IPS-18c (cell line): ENCODE data around the gene RNU5B-1.
A peak's percentile ranks its signal among the peaks of the same experiment; 100 is the strongest.

Experiments
- H3K4me3 ChIP-seq: 2 replicates; pipeline ENCODE4 v1.7.0; 2013; ENCODE audit warnings: low read depth, mild to moderate bottlenecking, low read length, moderate library complexity; ENCODE audit not compliant: insufficient read depth
- H3K9me3 ChIP-seq: one replicate; pipeline ENCODE4 v1.6.1; 2013; ENCODE audit warnings: mild to moderate bottlenecking, low read length, moderate library complexity; ENCODE audit not compliant: control insufficient read depth, insufficient read depth

RNU5B-1 gene

DNA sequence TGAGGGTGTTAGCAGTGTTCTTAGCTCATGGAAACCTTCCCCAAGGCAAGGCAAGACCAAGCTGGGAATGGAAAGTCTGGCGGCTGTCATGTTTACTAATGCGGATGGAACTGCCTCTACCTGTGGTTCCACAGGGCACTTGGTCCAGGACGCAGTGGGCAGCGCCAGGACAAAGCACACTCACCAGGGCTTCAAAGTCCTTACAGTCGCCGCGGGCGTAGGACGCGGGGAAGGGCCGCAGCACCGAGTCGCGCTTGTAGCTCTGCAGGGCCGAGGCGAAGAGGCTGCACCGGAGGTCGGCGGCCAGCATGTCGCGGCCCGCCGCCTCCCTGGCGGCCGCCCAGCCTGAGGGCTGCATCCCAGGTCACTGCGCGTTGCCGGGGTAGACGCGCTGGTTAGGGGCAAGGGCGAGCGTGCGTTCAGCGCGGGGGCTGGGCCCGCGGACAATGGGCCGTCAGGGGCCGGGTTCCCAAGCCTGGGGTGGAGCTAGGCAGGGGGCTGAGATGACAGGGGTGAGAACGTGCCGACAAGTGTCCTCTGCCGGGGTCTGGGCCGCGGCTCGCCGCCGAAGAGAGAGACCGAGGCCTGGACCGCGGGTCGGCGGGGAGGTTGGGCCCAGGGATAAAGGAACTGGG, 18.3 kb upstream of the RNU5B-1 start:
- Histone ChIP-seq H3K9me3 (no peaks in the 10 kb centered on the region), H3K4me3 (peak overlapping the region; percentile 79)

DNA sequence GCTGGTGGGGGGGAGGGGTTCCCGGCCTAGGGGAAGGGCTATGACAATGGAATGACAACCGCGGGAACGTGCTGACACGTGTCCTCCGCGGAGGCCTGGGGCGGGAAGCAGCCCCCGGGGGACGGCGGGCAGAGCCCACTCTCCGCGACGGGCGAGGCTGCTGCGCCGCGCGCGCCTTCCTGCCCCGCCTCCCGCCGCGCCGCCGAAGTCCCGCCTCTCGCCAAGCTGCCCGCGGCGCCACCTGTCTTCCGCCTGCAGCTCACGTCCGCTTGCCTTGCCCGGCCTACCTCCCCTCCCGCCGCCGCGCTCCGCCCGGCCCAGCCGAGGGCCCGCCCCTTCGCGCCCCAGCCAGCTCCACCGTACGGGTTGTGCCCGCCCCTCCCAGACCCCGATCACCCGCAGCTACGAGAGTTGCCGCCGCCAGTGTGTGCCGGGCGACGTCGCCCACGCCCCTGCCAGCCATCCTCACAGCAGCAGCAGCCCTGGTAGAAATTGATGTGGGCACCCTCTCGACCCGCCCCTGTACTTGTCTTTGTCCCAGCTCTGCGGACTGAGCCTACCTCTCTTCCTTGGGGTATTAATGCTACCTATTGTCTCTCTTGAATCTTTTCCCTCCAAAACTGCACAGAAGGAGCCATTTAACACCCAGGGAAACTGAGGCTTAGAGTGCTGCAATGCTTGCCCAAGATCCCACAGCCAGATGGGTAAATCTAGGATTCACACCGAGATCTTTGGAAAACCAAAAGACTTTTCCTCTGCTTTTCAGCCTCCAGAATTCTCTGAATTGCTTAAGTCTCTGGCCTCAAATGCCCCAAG, 17.6 kb upstream of the RNU5B-1 start, which contains the start of gene PARP16:
PARP16 (minus strand) TSS at position 180 of the 816 bp plus-strand sequence. CDS start 457 bp downstream, outside the sequence.
- Histone ChIP-seq H3K9me3 (no peaks in the 10 kb centered on the region), H3K4me3 (peak within 1 kb of the TSS; percentile 79)

DNA sequence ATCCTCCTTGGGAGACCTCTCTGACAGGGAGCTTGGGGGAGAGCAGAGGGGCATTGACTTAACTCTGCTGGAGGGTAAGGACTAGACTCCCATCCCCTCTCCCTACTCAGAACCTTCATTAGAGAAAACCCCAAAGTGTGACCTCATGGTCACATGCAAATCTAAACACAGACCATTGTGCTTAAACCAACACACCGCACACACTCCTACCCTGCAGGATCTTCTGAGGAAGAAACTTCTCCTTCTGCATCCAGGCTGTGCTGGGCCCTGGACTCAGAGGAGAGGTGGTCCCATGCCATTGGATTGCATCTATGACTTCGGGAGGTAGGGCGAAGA, 17.0 kb upstream of the RNU5B-1 start:
- Histone ChIP-seq H3K4me3 (no peak overlapping the region; the same call in 1 of the 2 replicates), H3K9me3 (no peaks in the 10 kb centered on the region)

DNA sequence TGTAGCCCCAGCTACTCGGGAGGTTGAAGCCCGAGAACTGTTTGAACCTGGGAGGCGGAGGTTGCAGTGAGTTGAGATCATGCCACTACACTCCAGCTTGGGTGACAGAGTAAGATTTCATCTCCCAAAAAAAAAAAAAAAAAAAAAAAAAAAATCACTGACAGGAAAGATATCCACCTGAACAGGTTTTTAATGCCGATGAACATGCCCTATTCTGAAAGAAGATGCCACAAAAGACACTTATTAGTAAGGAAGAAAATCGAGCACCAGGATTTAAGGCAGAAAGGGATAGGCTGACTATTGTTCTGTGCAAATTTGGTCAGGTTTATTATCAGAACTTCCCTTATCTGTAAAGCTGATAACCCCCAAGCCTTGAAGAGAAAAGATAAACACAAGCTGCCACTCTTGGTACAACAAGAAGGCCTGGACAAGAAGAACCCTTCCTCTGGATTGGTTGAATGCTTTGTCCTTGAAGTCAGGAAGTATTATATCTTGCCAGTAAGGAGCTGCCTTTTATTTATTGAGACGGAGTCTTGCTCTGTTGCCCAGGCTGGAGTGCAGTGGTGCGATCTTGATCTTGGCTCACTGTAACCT, 15.1 kb upstream of the RNU5B-1 start:
- H3K4me3 ChIP-seq, result no peak overlapping the region
- H3K9me3 ChIP-seq, result no peaks in the 10 kb centered on the region

DNA sequence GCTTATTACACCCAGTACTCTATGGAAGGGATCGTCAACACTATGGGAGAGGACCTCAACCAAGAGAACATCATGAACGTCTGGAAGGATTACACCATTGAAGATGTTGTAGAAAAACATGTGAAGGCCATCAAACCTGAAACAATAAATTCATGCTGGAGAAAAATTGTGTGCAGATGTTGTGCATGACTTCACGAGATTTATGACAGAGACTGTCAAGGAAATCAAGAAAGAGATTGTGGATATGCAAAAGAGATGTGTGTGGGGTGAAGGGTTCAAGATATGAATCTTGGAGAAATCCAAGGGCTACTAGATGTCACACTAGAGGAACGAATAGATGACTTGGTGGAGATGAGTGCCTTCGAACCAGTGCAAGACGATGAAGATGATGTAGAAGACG, 14.2 kb upstream of the RNU5B-1 start:
- no peak overlapping the region for H3K4me3 ChIP-seq
- H3K9me3 ChIP-seq, result no peaks in the 10 kb centered on the region

DNA sequence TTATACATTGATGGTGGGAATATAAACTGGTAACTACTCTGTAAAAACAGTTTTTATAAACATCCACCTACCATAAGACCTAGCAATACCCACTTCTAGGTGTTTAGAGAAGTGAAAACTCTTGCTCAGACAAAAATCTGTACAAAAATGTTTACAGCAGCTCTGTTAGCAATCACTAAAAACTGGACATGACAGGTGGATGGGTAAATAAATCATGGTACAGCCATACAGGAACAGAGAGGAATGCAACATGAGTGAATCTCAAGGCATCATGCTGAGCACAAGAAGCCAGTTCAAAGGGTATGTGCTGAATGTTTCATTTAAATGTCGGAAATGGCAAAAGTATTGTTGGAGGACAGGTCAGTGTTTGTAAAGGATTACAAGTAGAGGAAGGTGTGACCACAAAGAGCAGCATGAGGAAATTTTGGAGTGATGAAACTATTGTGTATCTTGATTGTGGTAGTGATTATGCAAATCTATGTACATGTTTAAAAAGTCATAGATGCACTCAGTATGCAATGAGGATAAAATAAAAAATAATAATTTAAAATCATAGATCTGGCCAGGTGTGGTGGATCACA, 11.4 kb upstream of the RNU5B-1 start:
- no peaks in the 10 kb centered on the region for H3K9me3 ChIP-seq

DNA sequence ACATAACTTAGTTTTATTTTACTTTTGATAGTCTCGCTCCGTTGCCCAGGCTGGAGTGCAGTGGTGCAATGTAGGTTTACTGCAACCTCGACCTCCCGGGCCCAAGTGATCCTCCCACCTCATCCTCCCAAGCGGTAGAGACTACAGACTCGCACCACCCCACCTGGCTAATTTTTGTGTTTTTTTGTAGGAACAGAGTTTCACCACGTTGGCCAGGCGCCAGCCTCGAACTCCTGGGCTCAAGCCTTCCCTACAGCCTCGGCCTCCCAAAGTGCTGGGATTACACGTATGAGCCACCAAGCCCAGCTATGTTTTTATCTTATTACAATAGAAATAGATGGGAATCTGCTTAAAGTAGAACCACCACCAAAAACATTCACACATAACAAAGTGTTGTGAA, 5.7 kb upstream of the RNU5B-1 start:
- no peaks in the 10 kb centered on the region for H3K9me3 ChIP-seq
- H3K4me3 ChIP-seq, result no peak overlapping the region

More for the DNA sequence above, 11.4 kb upstream of the RNU5B-1 start:
- no peak overlapping the region for H3K4me3 ChIP-seq

DNA sequence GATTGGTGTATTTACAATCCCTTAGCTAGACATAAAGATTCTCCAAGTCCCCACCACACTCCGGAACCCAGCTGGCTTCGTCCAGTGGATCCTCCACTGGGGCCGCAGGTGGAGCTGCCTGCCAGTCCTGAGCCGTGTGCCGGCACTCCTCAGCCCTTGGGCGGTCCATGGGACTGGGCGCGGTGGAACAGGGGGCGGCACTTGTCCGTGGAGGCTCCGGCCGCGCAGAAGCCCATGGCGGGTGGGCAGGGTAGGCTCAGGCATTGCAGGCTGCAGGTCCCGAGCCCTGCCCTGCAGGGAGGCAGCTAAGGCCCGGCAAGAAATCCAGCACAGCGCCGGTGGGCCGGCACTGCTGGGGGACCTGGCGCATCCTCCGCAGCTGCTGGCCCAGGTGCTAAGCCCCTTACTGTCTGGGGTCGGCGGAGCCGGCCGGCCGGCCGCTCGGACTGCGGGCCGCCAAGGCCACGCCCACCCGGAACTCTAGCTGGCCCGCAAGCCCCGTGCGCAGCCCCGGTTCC, 3.5 kb upstream of the RNU5B-1 start:
- H3K9me3 ChIP-seq, result no peaks in the 10 kb centered on the region
- H3K4me3 ChIP-seq, result peak overlapping the region; percentile 43

DNA sequence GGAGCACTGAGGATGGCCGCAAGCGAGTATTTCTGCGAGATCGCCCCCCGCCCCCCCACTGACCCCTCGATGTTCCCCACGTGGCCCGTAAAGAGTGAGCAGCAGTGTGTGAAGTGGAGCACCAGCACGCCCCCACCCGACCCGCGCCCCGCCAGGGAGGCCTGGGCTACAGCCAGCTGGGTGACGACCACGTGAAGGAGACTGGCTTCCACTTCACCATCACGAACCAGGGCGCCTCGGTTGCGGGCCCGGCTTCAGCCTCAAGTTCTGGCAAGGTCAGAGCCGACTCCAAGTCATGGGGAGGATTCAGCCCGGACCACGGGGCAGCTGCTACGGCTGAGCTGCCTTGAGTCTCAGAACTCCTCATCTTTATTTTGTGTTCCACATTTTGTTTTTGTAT, 2.4 kb upstream of the RNU5B-1 start:
- Histone ChIP-seq H3K9me3 (no peaks in the 10 kb centered on the region), H3K4me3 (no peak overlapping the region)

DNA sequence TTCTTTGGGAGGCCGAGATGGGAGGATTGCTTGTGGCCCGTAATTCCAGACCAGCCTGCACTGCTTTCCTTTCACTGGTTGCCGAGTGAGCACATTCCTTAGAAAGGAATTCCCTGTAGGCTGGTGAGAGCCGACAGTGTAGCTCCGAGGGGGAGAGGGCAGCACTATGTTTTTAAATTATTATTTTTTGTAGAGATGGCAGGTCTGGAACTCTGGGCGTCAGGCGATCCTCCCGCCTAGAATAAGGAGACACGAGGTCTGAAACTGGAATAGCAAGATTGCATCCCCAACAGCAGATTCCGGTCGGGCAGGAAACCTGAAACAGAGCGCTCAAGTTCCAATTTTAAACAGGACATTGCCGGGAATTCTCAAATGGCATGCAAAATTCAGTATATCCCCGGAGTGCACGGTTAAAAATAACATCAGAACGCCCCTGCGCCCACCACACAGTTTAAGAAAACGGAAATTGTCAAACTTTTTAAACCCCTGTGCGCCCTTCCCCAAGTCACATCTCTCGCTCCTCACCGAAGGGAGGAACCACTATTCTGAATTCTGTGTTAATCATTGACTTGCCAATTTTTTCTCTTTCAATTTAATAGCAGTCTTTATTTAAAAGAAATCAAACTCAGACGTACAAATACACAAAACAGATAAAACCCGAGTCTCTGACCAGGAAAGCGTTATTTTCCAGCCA, 643 bp upstream of the RNU5B-1 start:
- H3K9me3 ChIP-seq, result no peaks in the 10 kb centered on the region
- peak overlapping the region; percentile 29 for H3K4me3 ChIP-seq

DNA sequence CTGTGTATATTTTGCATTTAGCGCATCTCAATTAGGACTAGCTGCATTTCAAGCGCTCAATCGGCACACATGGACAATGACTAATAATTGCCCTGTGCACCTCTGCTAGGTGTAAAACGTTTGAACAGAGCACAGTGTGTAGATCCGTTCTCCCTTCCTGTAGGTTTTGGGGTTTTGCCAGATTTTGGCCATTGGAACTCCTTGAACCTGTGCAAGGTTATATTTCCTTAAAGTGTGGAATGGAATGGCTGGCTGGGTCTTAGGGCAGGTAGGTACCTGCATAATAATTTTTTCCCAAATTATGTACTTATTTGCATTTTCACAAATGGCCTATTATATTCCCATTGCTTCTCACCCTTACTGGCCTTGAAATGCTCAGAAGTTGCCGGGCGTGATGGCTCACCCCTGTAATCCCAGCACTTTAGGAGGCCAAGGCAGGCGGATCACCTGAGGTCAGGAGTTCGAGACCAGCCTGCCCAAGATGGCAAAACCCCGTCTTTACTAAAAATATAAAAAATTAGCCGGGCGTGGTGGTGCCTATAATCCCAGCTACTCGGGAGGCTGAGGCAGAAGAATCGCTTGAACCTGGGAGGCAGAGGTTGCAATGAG, 777 bp downstream of the RNU5B-1 start:
- H3K4me3 ChIP-seq, result no peak overlapping the region
- H3K9me3 ChIP-seq, result no peaks in the 10 kb centered on the region

DNA sequence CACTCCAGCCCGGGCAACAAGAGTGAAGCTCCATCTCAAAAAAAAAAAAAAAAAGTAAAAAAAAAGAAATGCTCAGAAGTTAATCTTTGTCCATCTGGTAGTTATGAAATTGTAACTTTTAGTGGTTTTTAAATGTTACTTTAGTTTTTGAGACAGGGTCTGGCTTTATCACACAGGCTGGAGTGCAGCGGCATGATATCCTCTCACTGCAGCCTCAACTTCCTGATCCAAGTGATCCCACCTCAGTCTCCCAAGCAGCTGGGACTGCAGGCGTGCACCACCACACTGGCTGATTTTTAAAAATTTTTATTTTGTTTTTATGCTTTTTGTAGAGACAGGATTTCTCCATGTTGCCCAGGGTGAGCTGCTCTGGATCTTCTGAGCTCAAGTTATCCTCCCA, 1.3 kb downstream of the RNU5B-1 start:
- no peak overlapping the region for H3K4me3 ChIP-seq

DNA sequence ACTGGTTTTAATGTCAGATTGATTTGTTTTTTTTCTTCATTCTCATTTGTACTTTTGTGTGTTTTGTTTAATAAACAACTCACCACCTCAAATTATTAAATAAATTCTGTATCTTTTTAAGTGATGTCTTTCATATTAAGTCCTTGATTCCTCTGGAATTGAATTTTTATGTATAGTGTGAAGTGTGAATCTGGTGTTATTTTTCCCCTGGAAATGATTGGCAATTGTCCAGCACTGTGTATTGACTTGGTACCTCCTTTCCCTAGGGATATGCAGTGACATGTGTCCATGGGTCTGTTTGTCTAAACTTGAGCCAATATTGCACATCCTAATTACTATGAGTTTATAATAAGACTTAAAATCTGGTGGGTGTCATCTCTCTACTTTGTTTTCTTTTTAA, 2.1 kb downstream of the RNU5B-1 start:
- no peaks in the 10 kb centered on the region for H3K9me3 ChIP-seq
- H3K4me3 ChIP-seq, result no peak overlapping the region

More for the DNA sequence above, 1.3 kb downstream of the RNU5B-1 start:
- no peaks in the 10 kb centered on the region for H3K9me3 ChIP-seq

DNA sequence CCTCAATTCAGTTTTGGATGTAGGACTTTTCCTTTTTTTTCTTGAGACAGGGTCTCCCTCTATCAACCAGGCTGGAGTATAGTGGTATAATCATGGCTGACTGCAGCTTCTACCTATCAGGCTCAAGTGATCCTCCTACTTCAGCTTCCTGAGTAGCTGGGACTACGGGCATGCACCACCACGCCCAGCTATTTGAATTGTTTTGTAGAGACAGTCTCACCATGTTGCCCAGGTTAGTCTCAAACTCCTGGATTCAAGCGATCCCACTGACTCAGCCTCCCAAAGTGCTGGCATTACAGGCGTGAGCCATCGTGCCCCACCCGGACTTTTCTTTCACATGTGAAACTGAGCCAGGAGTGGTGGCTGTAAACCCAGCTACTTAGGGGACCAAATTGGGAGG, 3.5 kb downstream of the RNU5B-1 start:
- Histone ChIP-seq H3K4me3 (no peak overlapping the region), H3K9me3 (no peaks in the 10 kb centered on the region)

DNA sequence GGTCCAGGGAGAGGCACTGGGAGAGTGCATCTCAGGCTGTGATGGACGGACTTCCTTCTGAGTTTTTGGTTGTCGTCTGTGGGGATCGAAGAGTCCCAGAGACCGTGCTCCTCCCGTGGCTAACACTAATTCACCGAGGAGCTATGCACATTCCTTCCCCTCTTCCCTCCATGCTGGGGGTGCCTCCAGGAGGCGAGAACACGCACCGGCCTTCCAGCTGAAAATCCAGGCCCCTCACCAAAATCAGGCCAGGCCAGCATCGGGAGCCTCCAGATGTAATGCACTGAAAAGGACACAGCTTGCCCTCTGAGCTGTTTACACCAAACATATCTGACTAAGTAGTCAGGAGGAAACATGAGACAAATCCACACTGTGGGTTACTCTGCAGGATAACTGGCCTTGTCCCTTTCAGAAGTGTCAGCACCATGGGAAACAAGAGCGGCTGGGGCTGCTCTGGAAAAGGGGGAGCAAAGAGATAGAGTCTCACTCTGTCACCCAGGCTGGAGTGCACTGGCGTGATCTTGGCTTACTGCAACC, 5.5 kb downstream of the RNU5B-1 start:
- Histone ChIP-seq H3K4me3 (no peak overlapping the region), H3K9me3 (no peaks in the 10 kb centered on the region)

DNA sequence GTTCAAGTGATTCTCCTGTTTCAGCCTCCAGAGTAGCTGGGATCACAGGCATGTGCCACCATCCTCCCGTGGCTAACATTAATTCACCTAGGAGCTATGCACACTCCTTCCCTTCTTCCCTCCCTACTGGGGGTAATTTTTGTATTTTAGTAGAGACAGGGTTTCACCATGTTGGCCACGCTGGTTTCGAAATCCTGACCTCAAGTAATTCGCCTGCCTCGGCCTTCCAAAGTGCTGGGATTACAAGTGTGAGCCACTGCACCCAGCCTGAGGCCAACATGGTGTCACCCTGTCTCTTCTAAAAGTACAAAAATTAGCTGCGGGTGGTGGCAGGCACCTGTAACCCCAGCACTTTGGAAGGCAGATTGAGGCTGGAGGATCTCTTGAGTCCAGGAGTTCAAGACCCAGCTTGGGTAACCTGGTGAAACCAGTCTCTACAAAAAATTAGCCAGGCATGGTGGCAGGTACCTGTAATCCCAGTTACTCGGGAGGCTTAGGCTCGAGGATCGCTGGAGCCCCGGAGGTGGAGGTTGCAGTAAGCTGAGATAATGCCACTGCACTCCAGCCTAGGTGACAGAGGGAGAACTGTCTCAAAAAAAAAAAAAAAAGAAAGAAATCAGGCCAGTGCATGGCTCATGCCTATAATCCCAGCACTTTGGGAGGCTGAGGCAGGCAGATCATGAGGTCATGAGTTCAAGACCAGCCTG, 6.1 kb downstream of the RNU5B-1 start:
- H3K9me3 ChIP-seq, result no peaks in the 10 kb centered on the region
- H3K4me3 ChIP-seq, result no peak overlapping the region
